NCI-H460 (cell line): ENCODE results near the gene PIGK. TPM values are rescaled to one million over a fixed set of nuclear protein-coding genes. Genes with fewer than 3 reads are reported as not detected.

Experiments
- DNase-seq: peaks from one replicate; pipeline ENCODE4 v3.0.0-alpha.2; 2016; ENCODE audit warnings: low read depth; ENCODE audit errors: extremely low read depth
- small RNA-seq, 2 experiments: library from RNA; depleted of rRNA; stranded (forward); fragments of <200 nt; gene quantifications; one replicate each; pipeline ENCODE3, GENCODE V24; 2014
- total RNA-seq: library from RNA; depleted of rRNA; stranded (reverse); fragments of >200 nt; shearing (Covaris generic); gene quantifications from 2 replicates; pipeline ENCODE4 v1.2.3, GENCODE V29; 2014; rRNA removed

PIGK gene
- total RNA-seq, 1 experiment from 2014 or later = 61.7 TPM

DNA sequence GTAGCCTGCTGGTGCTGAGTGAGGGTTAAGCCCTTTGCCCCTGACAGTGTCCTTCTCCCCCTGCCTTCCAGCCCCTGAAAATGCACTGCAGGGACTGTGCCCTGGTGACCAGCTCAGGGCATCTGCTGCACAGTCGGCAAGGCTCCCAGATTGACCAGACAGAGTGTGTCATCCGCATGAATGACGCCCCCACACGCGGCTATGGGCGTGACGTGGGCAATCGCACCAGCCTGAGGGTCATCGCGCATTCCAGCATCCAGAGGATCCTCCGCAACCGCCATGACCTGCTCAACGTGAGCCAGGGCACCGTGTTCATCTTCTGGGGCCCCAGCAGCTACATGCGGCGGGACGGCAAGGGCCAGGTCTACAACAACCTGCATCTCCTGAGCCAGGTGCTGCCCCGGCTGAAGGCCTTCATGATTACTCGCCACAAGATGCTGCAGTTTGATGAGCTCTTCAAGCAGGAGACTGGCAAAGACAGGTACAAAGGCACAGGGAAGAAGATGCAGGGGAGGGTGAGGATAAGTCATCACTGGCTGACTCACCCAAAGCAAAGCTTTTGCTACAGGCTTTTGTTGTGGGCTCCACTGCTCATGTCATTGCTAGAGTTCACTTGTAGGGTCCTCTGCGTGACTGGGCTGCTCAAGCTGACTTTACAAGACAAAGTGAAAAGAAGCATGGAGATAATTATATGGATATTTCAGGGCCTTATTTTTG, 174.9 kb downstream of the PIGK start:
- no peak for DNase-seq

- DNase-seq = no peak
Observed at GRCh38 chr1:77040826-77041225, 178.4 kb downstream of the PIGK start.

- DNase-seq = peak; percentile 61
Observed at GRCh38 chr1:77039739-77040138, 179.5 kb downstream of the PIGK start.

DNA sequence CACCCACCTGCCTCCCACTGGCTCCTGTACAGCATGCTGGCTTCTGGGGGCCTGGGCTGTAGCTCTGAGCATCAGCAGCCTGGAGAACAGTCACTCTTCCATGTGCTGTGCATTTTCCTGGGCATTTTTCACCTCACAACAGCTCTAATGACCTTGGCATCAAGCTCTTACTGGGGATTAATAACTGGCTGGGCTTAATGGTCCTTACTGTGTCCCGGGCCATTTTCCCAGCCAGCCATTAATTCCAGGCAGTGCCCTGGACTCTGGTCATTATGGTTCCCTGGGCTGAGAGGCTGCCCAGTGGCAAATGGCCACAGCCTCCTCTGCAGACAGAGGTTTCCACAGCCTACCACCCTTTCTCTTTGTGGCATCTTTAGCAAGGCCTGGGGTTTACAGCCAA, 180.1 kb downstream of the PIGK start:
- no peak for DNase-seq

Small RNAs within 50 kb of the gene (small RNA-seq; reads per million reads assigned to genes)
- 0 reads per million in 2 experiments for gene MIR7156

Other genes starting within 250 kb of the PIGK start
- 1.4 TPM in 1 of 2 replicates, not detected in the other for gene AK5, start 62.6 kb upstream of the PIGK start, total RNA-seq